Activated naive CD8-positive, alpha-beta T cell treated with anti-CD3 and anti-CD28 coated beads, Interleukin-2, amount 50 U/mL, for 16 hours (primary cell): Measurements from ENCODE around the gene GCNA.
"Not testable (repeated sequence)": the region's sequence is repeated elsewhere in the genome, so short reads cannot be mapped to it uniquely, and the experiment has no call there.

Experiments used
- DNase-seq: peaks from one replicate; pipeline ENCODE4 v3.0.0-alpha.2; 2020; ENCODE audit warnings: low read depth, low spot score

GCNA gene

GRCh38 chrX:71638409-71638808 lies 60.2 kb downstream of the GCNA start:
- no peak for DNase-seq

- no peak for DNase-seq
Measured at GRCh38 chrX:71640002-71640401, 61.8 kb downstream of the GCNA start.

GRCh38 chrX:71644406-71644805 lies 66.2 kb downstream of the GCNA start:
- DNase-seq: not testable (repeated sequence)

- no peak for DNase-seq
Measured at GRCh38 chrX:71650333-71650969, 72.2 kb downstream of the GCNA start.

GRCh38 chrX:71652405-71652804 lies 74.2 kb downstream of the GCNA start:
- DNase-seq: peak; percentile 8

GRCh38 chrX:71653344-71653743 lies 75.1 kb downstream of the GCNA start:
- DNase-seq: no peak

- DNase-seq: no peak
Measured at GRCh38 chrX:71657267-71657666, 79.0 kb downstream of the GCNA start.

- DNase-seq: no peak
Measured at GRCh38 chrX:71659342-71659741, 81.1 kb downstream of the GCNA start.

GRCh38 chrX:71659959-71660358 lies 81.7 kb downstream of the GCNA start:
- DNase-seq: no peak

GRCh38 chrX:71660562-71661416 lies 82.6 kb downstream of the GCNA start:
- no peak for DNase-seq

GRCh38 chrX:71661919-71662318 lies 83.7 kb downstream of the GCNA start:
- DNase-seq: no peak

GRCh38 chrX:71662654-71663053 lies 84.4 kb downstream of the GCNA start:
- DNase-seq: not testable (repeated sequence)
